Small intestine (tissue), 7 donors: ENCODE results near the gene NAT16. TPM values are rescaled to one million over a fixed set of nuclear protein-coding genes. Genes with fewer than 3 reads are reported as not detected.

Experiments
- DNase-seq, 2 donors: peaks; one replicate each; pipeline versions ENCODE4 v3.0.0 to v3.0.0-alpha.2; 2013
- FAIRE-seq: peaks from 2 replicates; lab custom pipeline; 2012; peaks lifted over from hg19 to GRCh38; lab: Jason Lieb, UNC
- H3K27ac ChIP-seq, 3 donors: one replicate each; pipeline ENCODE4 v1.5.1; 2013; ENCODE audit warnings: low read length in 2 of 3, mild to moderate bottlenecking in 2 of 3, control low read depth in 1 of 3, inconsistent platforms in 1 of 3, low read depth in 1 of 3, moderate library complexity in 1 of 3
- H3K27me3 ChIP-seq, 3 donors: one replicate each; pipeline ENCODE4 v1.6.1; 2013; ENCODE audit warnings: low read length in 3 of 3, inconsistent platforms in 1 of 3; ENCODE audit not compliant: control insufficient read depth in 3 of 3, insufficient read depth in 3 of 3
- H3K36me3 ChIP-seq, 3 donors: one replicate each; pipeline ENCODE4 v1.6.1; 2013; ENCODE audit warnings: low read length in 3 of 3, inconsistent platforms in 1 of 3, low read depth in 1 of 3, mild to moderate bottlenecking in 1 of 3, moderate library complexity in 1 of 3; ENCODE audit not compliant: control insufficient read depth in 3 of 3, insufficient read depth in 2 of 3
- H3K4me1 ChIP-seq, 3 donors: one replicate each; pipeline ENCODE4 v1.6.1; 2013; ENCODE audit warnings: low read length in 2 of 3, inconsistent platforms in 1 of 3, low read depth in 1 of 3, mild to moderate bottlenecking in 1 of 3, moderate library complexity in 1 of 3; ENCODE audit not compliant: control insufficient read depth in 3 of 3, insufficient read depth in 2 of 3
- H3K4me3 ChIP-seq, 3 donors: one replicate each; pipeline ENCODE4 v1.5.1; 2013; ENCODE audit warnings: low read length in 3 of 3, control low read depth in 1 of 3, inconsistent platforms in 1 of 3, low read depth in 1 of 3, mild to moderate bottlenecking in 1 of 3, moderate library complexity in 1 of 3
- H3K9me3 ChIP-seq, 2 donors: one replicate each; pipeline ENCODE4 v1.6.1; 2013; ENCODE audit warnings: low read depth in 1 of 2, low read length in 1 of 2; ENCODE audit not compliant: control insufficient read depth in 2 of 2, insufficient read depth in 1 of 2
- WGBS, 3 donors: extraction: QIAGEN DNeasy Blood & Tissue Kit; methylation state at CpG; one replicate each; pipeline ENCODE4 v1.1.7; 2013; 5-methylcytosine and 5-hydroxymethylcytosine counted together
- polyA plus RNA-seq, 4 donors: library from polyadenylated mRNA; stranded (reverse) in 3 of 4; unstranded in 1 of 4; fragments of 200-250 nt in 3 of 4; fragments of 120-200 nt in 1 of 4; gene quantifications; one replicate each; pipeline versions ENCODE4 v1.2.1 to v1.2.3, GENCODE V29; 2013
- donor health status: healthy with polysubstance abuse.
- donor health status: control.
- donor health status: control.
- donor health status: Bipolar disorder and iron deficiency.
- donor health status: healthy.

The NAT16 gene
- polyA plus RNA-seq, 4 donors = 0.04 to 0.10 TPM; not detected in 2

GRCh38 chr7:101162551-101163278 is 17.4 kb downstream of the NAT16 start:
- peak; percentile 52 to 77 for DNase-seq
- H3K36me3 ChIP-seq = peaks cover 11 to 41% (median 12%) of the 10 kb centered on the region in 3 donors
- peaks cover 0 to 50% (median 28%) of the 10 kb centered on the region in 3 donors for H3K27me3 ChIP-seq
- peak overlapping the region in 1 of 3 donors; percentile 36 for H3K4me3 ChIP-seq
- no peaks in the 10 kb centered on the region for H3K9me3 ChIP-seq
- WGBS, 3 donors = 2 to 9% (median 3%) methylated on average over 16 to 74 of the region's 74 CpGs
- no peak for FAIRE-seq
- H3K27ac ChIP-seq = no peak overlapping the region
- peaks cover 8 to 32% (median 18%) of the 10 kb centered on the region in 3 donors for H3K4me1 ChIP-seq

GRCh38 chr7:101161692-101162471 is 18.2 kb downstream of the NAT16 start:
- WGBS, 3 donors = 76 to 82% (median 80%) methylated on average over 13 to 17 of the region's 17 CpGs
- DNase-seq (no peak), FAIRE-seq (no peak)
- peaks cover 10 to 32% (median 18%) of the 10 kb centered on the region in 3 donors for H3K4me1 ChIP-seq
- no peak overlapping the region for H3K4me3 ChIP-seq
- peaks cover 11 to 50% (median 12%) of the 10 kb centered on the region in 3 donors for H3K36me3 ChIP-seq
- peaks cover 0 to 42% (median 20%) of the 10 kb centered on the region in 3 donors for H3K27me3 ChIP-seq
- no peak overlapping the region for H3K27ac ChIP-seq
- no peaks in the 10 kb centered on the region for H3K9me3 ChIP-seq

GRCh38 chr7:101160910-101161309 is 19.2 kb downstream of the NAT16 start:
- Histone ChIP-seq H3K9me3 (no peaks in the 10 kb centered on the region), H3K4me3 (no peak overlapping the region), H3K27me3 (peaks cover 0 to 32% (median 19%) of the 10 kb centered on the region in 3 donors), H3K4me1 (peaks cover 13 to 28% (median 17%) of the 10 kb centered on the region in 3 donors), H3K27ac (no peak overlapping the region), H3K36me3 (peaks cover 11 to 56% (median 12%) of the 10 kb centered on the region in 3 donors)
- DNase-seq = no peak
- no peak for FAIRE-seq

- 79 to 86% (median 82%) methylated on average over 30 to 31 of the region's 31 CpGs for WGBS, 3 donors
- Histone ChIP-seq H3K36me3 (peaks cover 11 to 56% (median 12%) of the 10 kb centered on the region in 3 donors), H3K27me3 (peaks cover 0 to 23% (median 19%) of the 10 kb centered on the region in 3 donors), H3K27ac (no peak overlapping the region), H3K4me3 (no peak overlapping the region), H3K9me3 (no peaks in the 10 kb centered on the region), H3K4me1 (peaks cover 13 to 29% (median 13%) of the 10 kb centered on the region in 3 donors)
- DNase-seq (no peak), FAIRE-seq (no peak)
These were observed 20.1 kb downstream of the NAT16 start for GRCh38 chr7:101159696-101160674.

GRCh38 chr7:101156866-101157589 is 23.1 kb downstream of the NAT16 start:
- H3K4me1 ChIP-seq = peaks cover 0 to 8% (median 8%) of the 10 kb centered on the region in 3 donors
- peaks cover 11 to 53% (median 12%) of the 10 kb centered on the region in 3 donors for H3K36me3 ChIP-seq
- DNase-seq = peak in 1 of 2 donors; percentile 90
- 55 to 72% (median 65%) methylated on average over 14 of the region's 14 CpGs for WGBS, 3 donors
- no peak overlapping the region for H3K4me3 ChIP-seq
- no peak overlapping the region for H3K27ac ChIP-seq
- no peak for FAIRE-seq
- H3K27me3 ChIP-seq = peaks cover 0 to 4% (median 2%) of the 10 kb centered on the region in 3 donors
- no peaks in the 10 kb centered on the region for H3K9me3 ChIP-seq

GRCh38 chr7:101156277-101156676 is 23.8 kb downstream of the NAT16 start:
- no peaks in the 10 kb centered on the region for H3K9me3 ChIP-seq
- H3K27ac ChIP-seq = no peak overlapping the region
- no peak overlapping the region for H3K4me3 ChIP-seq
- H3K4me1 ChIP-seq = peaks cover 0 to 8% (median 8%) of the 10 kb centered on the region in 3 donors
- WGBS, 3 donors = 85 to 94% (median 91%) methylated on average over 6 of the region's 6 CpGs
- FAIRE-seq (no peak), DNase-seq (no peak)
- peaks cover 11 to 46% (median 12%) of the 10 kb centered on the region in 3 donors for H3K36me3 ChIP-seq
- H3K27me3 ChIP-seq = peaks cover 0 to 4% (median 2%) of the 10 kb centered on the region in 3 donors

GRCh38 chr7:101155303-101155702 is 24.8 kb downstream of the NAT16 start:
- peak overlapping the region in 1 of 3 donors; percentile 13 for H3K27ac ChIP-seq
- 31 to 46% (median 43%) methylated on average over 4 of the region's 4 CpGs for WGBS, 3 donors
- DNase-seq = no peak
- peaks cover 9 to 38% (median 12%) of the 10 kb centered on the region in 3 donors for H3K36me3 ChIP-seq
- FAIRE-seq = no peak
- H3K4me3 ChIP-seq = peak overlapping the region; percentile 80 to 88 (median 85)
- peaks cover 0 to 8% (median 8%) of the 10 kb centered on the region in 3 donors for H3K4me1 ChIP-seq
- peaks cover 0 to 4% (median 2%) of the 10 kb centered on the region in 3 donors for H3K27me3 ChIP-seq
- no peaks in the 10 kb centered on the region for H3K9me3 ChIP-seq
